HEK293 (cell line): Measurements from ENCODE around the gene THUMPD3.

Experiments used
- YY1 ChIP-seq: fragments of 450-650 bp; formaldehyde crosslinking; IDR thresholded peaks from 2 replicates; pipeline ENCODE4 v1.5.1; 2018; ENCODE audit warnings: missing biosample characterization, missing genetic modification characterization
- ZNF239 ChIP-seq: fragments of 450-650 bp; formaldehyde crosslinking; IDR thresholded peaks from 2 replicates; pipeline ENCODE4 v1.5.1; 2016; ENCODE audit warnings: missing biosample characterization, missing genetic modification characterization
- ZNF473 ChIP-seq: fragments of 450-650 bp; formaldehyde crosslinking; IDR thresholded peaks from 2 replicates; pipeline ENCODE4 v1.5.1; 2017; ENCODE audit warnings: missing biosample characterization, missing genetic modification characterization
- ZNF501 ChIP-seq: fragments of 450-650 bp; formaldehyde crosslinking; IDR thresholded peaks from 2 replicates; pipeline ENCODE4 v1.5.1; 2016; ENCODE audit warnings: missing biosample characterization, missing genetic modification characterization
- TF ChIP-seq, protein P1 (sequence below): fragments of 450-650 bp; formaldehyde crosslinking; IDR thresholded peaks from 2 replicates; pipeline ENCODE4 v1.5.1; 2016; ENCODE audit warnings: missing biosample characterization, missing genetic modification characterization
- TF ChIP-seq, protein P2 (sequence below): fragments of 450-650 bp; formaldehyde crosslinking; optimal IDR thresholded peaks from 2 replicates; pipeline ENCODE3; 2016; ENCODE audit warnings: missing biosample characterization, mild to moderate bottlenecking, missing genetic modification characterization

DNA sequence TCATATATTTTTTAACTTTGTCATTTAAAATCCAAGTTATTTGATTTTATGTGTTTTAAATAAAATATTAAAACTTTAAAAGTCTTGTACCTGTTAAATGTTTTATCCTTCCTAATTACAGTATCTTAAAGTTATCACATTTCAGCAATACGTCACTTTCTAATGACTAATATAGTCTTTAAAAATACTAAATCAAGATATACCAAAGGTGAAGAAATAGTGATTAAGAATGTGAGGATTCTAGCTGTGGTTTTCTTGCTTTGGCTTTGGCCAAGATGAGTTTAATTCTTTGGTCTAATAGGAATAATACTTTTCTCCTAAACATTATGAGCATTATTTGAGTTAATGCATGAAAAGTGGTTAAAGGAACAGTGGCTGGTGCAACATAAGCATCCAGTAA is 48.4 kb downstream of the THUMPD3 start:
- no peak for TF ChIP-seq YY1 (tag by site-specific recombination)
- no peak for TF ChIP-seq ZNF239 (tag by site-specific recombination)
- TF ChIP-seq, protein P1, sequence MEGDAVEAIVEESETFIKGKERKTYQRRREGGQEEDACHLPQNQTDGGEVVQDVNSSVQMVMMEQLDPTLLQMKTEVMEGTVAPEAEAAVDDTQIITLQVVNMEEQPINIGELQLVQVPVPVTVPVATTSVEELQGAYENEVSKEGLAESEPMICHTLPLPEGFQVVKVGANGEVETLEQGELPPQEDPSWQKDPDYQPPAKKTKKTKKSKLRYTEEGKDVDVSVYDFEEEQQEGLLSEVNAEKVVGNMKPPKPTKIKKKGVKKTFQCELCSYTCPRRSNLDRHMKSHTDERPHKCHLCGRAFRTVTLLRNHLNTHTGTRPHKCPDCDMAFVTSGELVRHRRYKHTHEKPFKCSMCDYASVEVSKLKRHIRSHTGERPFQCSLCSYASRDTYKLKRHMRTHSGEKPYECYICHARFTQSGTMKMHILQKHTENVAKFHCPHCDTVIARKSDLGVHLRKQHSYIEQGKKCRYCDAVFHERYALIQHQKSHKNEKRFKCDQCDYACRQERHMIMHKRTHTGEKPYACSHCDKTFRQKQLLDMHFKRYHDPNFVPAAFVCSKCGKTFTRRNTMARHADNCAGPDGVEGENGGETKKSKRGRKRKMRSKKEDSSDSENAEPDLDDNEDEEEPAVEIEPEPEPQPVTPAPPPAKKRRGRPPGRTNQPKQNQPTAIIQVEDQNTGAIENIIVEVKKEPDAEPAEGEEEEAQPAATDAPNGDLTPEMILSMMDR: no peak
- TF ChIP-seq ZNF501 (tag by site-specific recombination): no peak
- TF ChIP-seq ZNF473: no peak
- TF ChIP-seq, protein P2, sequence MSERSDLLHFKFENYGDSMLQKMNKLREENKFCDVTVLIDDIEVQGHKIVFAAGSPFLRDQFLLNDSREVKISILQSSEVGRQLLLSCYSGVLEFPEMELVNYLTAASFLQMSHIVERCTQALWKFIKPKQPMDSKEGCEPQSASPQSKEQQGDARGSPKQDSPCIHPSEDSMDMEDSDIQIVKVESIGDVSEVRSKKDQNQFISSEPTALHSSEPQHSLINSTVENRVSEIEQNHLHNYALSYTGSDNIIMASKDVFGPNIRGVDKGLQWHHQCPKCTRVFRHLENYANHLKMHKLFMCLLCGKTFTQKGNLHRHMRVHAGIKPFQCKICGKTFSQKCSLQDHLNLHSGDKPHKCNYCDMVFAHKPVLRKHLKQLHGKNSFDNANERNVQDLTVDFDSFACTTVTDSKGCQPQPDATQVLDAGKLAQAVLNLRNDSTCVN (tag by site-specific recombination): no peak
